HepG2 (cell line): ENCODE data around the gene C2. TPM values are rescaled to one million over a fixed set of nuclear protein-coding genes. Genes with fewer than 3 reads are reported as not detected.

Experiments
- DR1 ChIP-seq: sonication (generic); formaldehyde crosslinking; IDR thresholded peaks from 2 replicates; pipeline ENCODE4 v1.8.0; 2021; ENCODE audit warnings: mild to moderate bottlenecking, missing genetic modification reagents, inconsistent platforms
- FOSL1 ChIP-seq: sonication (generic); formaldehyde crosslinking; IDR thresholded peaks from 2 replicates; pipeline ENCODE4 v1.9.0; 2021; ENCODE audit warnings: missing genetic modification reagents, borderline replicate concordance
- HOXA9 ChIP-seq: sonication (generic); formaldehyde crosslinking; IDR thresholded peaks from 2 replicates; pipeline ENCODE4 v1.8.1; 2022; ENCODE audit warnings: missing genetic modification reagents, mild to moderate bottlenecking, moderate library complexity, borderline replicate concordance
- KLF11 ChIP-seq: IDR thresholded peaks from 2 replicates; pipeline ENCODE4 v1.6.1; 2016; ENCODE audit warnings: missing compliant biosample characterization
- PATZ1 ChIP-seq: sonication (generic); formaldehyde crosslinking; IDR thresholded peaks from 2 replicates; pipeline ENCODE4 v1.4.0; 2020; ENCODE audit warnings: missing genetic modification reagents
- PAX8 ChIP-seq: sonication (generic); formaldehyde crosslinking; IDR thresholded peaks from 2 replicates; pipeline ENCODE4 v1.8.0; 2022; ENCODE audit warnings: mild to moderate bottlenecking, missing genetic modification reagents, borderline replicate concordance
- POLR2A ChIP-seq, 2 experiments: IDR thresholded peaks; 2 replicates each; pipeline ENCODE4 v1.6.1; 2011; ENCODE audit warnings: low read depth in 2 of 2, low read length in 2 of 2, mild to moderate bottlenecking in 1 of 2, moderate library complexity in 1 of 2; ENCODE audit not compliant: insufficient read depth in 1 of 2
- PRDM15 ChIP-seq: sonication (generic); formaldehyde crosslinking; IDR thresholded peaks from 2 replicates; pipeline ENCODE4 v1.4.0; 2020; ENCODE audit warnings: missing genetic modification reagents
- SP4 ChIP-seq: sonication (generic); formaldehyde crosslinking; IDR thresholded peaks from 2 replicates; pipeline ENCODE4 v1.8.1; 2023; ENCODE audit warnings: mild to moderate bottlenecking, missing genetic modification reagents
- TCF7 ChIP-seq: sonication (generic); IDR thresholded peaks from 2 replicates; pipeline ENCODE4 v1.6.1; 2016; ENCODE audit warnings: antibody characterized with exemption, low read depth
- THAP8 ChIP-seq: sonication (generic); formaldehyde crosslinking; IDR thresholded peaks from 2 replicates; pipeline ENCODE4 v1.5.1; 2020; ENCODE audit warnings: missing genetic modification reagents, mild to moderate bottlenecking, borderline replicate concordance
- ZNF136 ChIP-seq: sonication (generic); formaldehyde crosslinking; IDR thresholded peaks from 2 replicates; pipeline ENCODE4 v1.8.1; 2022; ENCODE audit warnings: low read depth, mild to moderate bottlenecking, moderate library complexity, missing genetic modification reagents
- ZNF207 ChIP-seq: fragments of 450-650 bp; IDR thresholded peaks from 2 replicates; pipeline ENCODE4 v1.6.1; 2016; ENCODE audit warnings: antibody characterized with exemption, borderline replicate concordance
- ZNF30 ChIP-seq: sonication (generic); formaldehyde crosslinking; IDR thresholded peaks from 2 replicates; pipeline ENCODE4 v1.5.0; 2020; ENCODE audit warnings: mild to moderate bottlenecking, missing genetic modification reagents
- ZNF318 ChIP-seq: sonication (generic); formaldehyde crosslinking; IDR thresholded peaks from 2 replicates; pipeline ENCODE4 v1.4.0; 2020; ENCODE audit warnings: mild to moderate bottlenecking, missing genetic modification reagents
- ZNF543 ChIP-seq: sonication (generic); formaldehyde crosslinking; IDR thresholded peaks from 2 replicates; pipeline ENCODE4 v1.4.0; 2020; ENCODE audit warnings: mild to moderate bottlenecking, missing genetic modification reagents
- polyA plus RNA-seq, 8 experiments: library from polyadenylated mRNA; depleted of rRNA in 3 of 8; stranded (reverse) in 7 of 8; unstranded in 1 of 8; fragments of >200 nt; fragmentation: Illumina TruSeq in 4 of 8; extraction: Trizol in 4 of 8; gene quantifications; 2 replicates each; pipeline versions ENCODE4 v1.2.1 to v1.2.3, GENCODE V29; 2011 to 2016; ENCODE audit warnings: low read depth in 4 of 8, missing spikeins in 1 of 8, mixed read lengths in 1 of 8; ENCODE audit not compliant: insufficient read depth in 1 of 8
- total RNA-seq, 5 experiments: library from RNA; depleted of rRNA; stranded (reverse); fragments of >200 nt; fragmentation: Illumina TruSeq; extraction: Trizol; gene quantifications; 2 replicates each; pipeline ENCODE4 v1.2.3, GENCODE V29; 2016; ENCODE audit warnings: low read depth in 1 of 5

C2 gene
- total and polyA plus RNA-seq, 2 of the 13 experiments (the other 11 are each of a cell fraction or from before 2014, with no cell fraction given), result 165 to 307 TPM

- TF ChIP-seq PRDM15 (CRISPR knock-in tag), result no peak
- no peak for TF ChIP-seq THAP8 (CRISPR knock-in tag)
- TF ChIP-seq ZNF30, result no peak
- TF ChIP-seq ZNF207, result no peak
- TF ChIP-seq DR1 (CRISPR knock-in tag), result no peak
- TF ChIP-seq POLR2A (IDR thresholded peaks at IDR 0.05; ENCODE audit: insufficient read depth in 1 of 2, low read depth in 2 of 2, low read length in 2 of 2), result no peak
- no peak for TF ChIP-seq FOSL1 (CRISPR knock-in tag)
- no peak for TF ChIP-seq PAX8 (CRISPR knock-in tag)
- TF ChIP-seq PATZ1 (CRISPR knock-in tag), result peak; percentile 70
- no peak for TF ChIP-seq SP4 (CRISPR knock-in tag)
- TF ChIP-seq HOXA9 (CRISPR knock-in tag), result no peak
- TF ChIP-seq TCF7, result no peak
- TF ChIP-seq ZNF543 (CRISPR knock-in tag), result no peak
- TF ChIP-seq ZNF318 (CRISPR knock-in tag), result no peak
- no peak for TF ChIP-seq KLF11 (CRISPR knock-in tag)
- TF ChIP-seq ZNF136 (CRISPR knock-in tag), result no peak
These were observed 24.8 kb downstream of the C2 start (continued) for GRCh38 chr6:31952140-31952805.
